PFSK-1 (cell line): ENCODE results near the gene SKAP1.

Experiments
- FOXP2 ChIP-seq: optimal IDR thresholded peaks from 2 replicates; pipeline ENCODE3; 2011; ENCODE audit warnings: borderline replicate concordance, control low read depth, inconsistent platforms; ENCODE audit not compliant: insufficient read depth; ENCODE audit errors: extremely low read length, extremely low read depth
- POLR2AphosphoS5 ChIP-seq: IDR thresholded peaks from 2 replicates; pipeline ENCODE4 v1.6.1; 2012; ENCODE audit warnings: low read depth, mild to moderate bottlenecking, control low read depth, low read length, moderate library complexity
- SIN3A ChIP-seq: IDR thresholded peaks from 2 replicates; pipeline ENCODE4 v1.6.1; 2012; ENCODE audit warnings: mild to moderate bottlenecking, low read length, moderate library complexity, borderline replicate concordance; ENCODE audit not compliant: insufficient read depth
- TAF1 ChIP-seq: IDR thresholded peaks from 2 replicates; pipeline ENCODE4 v1.6.1; 2012; ENCODE audit warnings: low read length, control low read depth, borderline replicate concordance; ENCODE audit not compliant: insufficient read depth
- TF ChIP-seq, protein P1 (sequence below), 2 experiments: IDR thresholded peaks; 2 replicates each; pipeline versions ENCODE4 v1.6.1 to v1.8.0; 2011 to 2012; ENCODE audit warnings: low read depth in 2 of 2, low read length in 2 of 2, control low read depth in 1 of 2, inconsistent platforms in 1 of 2, mild to moderate bottlenecking in 1 of 2, moderate library complexity in 1 of 2; ENCODE audit not compliant: insufficient read depth in 1 of 2

SKAP1 gene

DNA sequence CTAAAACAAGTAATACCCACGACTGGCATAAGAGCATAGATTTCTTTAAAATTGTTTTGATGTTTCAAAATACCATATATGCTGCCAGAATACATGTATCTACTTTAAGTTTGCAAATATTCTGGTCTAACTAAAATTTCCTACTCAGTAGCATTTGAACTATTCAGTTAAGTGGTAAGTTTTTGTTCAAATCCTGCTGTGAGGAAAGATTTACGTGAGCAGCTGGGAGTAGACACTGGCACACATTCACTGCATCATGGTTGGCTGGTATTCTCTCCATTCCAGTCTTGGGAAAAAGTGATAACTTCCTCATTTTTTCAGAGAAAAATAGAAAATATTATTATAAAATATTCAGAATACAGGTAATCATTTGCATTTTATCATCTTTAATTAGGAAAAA lies 133.6 kb downstream of the SKAP1 start:
- TF ChIP-seq FOXP2 (no peak), TAF1 (no peak), SIN3A (no peak), POLR2AphosphoS5 (no peak)
- TF ChIP-seq, protein P1, sequence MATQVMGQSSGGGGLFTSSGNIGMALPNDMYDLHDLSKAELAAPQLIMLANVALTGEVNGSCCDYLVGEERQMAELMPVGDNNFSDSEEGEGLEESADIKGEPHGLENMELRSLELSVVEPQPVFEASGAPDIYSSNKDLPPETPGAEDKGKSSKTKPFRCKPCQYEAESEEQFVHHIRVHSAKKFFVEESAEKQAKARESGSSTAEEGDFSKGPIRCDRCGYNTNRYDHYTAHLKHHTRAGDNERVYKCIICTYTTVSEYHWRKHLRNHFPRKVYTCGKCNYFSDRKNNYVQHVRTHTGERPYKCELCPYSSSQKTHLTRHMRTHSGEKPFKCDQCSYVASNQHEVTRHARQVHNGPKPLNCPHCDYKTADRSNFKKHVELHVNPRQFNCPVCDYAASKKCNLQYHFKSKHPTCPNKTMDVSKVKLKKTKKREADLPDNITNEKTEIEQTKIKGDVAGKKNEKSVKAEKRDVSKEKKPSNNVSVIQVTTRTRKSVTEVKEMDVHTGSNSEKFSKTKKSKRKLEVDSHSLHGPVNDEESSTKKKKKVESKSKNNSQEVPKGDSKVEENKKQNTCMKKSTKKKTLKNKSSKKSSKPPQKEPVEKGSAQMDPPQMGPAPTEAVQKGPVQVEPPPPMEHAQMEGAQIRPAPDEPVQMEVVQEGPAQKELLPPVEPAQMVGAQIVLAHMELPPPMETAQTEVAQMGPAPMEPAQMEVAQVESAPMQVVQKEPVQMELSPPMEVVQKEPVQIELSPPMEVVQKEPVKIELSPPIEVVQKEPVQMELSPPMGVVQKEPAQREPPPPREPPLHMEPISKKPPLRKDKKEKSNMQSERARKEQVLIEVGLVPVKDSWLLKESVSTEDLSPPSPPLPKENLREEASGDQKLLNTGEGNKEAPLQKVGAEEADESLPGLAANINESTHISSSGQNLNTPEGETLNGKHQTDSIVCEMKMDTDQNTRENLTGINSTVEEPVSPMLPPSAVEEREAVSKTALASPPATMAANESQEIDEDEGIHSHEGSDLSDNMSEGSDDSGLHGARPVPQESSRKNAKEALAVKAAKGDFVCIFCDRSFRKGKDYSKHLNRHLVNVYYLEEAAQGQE (IDR thresholded peaks at IDR 0.05; ENCODE audit: insufficient read depth in 1 of 2, low read depth in 2 of 2, low read length in 2 of 2) = no peak

DNA sequence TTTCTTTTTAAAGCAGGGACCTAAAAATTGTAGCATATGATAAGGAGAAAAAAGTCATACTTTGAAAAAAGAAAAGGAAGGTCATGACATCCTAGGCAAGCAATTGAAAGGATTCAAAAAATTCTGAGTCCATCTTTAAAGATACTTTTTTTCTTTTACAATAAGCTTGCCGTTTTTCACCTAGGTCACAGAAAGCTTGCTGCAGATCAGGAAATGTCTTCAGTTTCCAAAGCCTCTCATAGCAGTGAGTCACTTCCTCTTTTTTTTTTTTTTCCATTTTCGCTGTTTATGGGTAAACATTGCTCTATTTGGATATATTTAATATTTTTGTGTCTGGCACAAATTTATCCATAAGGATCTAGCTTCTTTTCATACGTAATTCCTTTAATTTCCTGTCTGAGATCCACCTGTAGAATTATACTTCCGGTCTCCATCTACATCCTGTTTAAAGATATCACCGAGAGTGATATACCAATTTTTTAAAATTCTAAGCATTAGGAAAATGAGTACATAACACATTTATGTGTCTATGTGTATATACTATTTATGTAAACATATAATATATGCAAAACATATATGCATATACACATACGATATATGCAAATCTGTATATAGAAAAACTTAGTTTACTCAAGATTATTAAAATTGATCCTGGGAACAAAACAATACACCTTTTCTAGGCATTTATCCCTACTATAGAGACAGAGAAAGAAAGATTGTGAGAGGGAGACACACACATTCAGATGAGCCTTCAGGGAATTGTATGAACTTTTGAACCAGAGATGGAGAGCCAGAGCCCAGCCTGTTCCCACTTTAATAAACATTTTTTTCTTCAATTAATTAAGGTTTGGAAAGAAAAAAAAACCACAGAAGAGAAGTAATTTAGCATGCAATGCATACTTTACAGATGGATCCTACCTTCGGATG lies 134.4 kb downstream of the SKAP1 start:
- TF ChIP-seq, protein P1 (IDR thresholded peaks at IDR 0.05; ENCODE audit: insufficient read depth in 1 of 2, low read depth in 2 of 2, low read length in 2 of 2) = no peak
- TF ChIP-seq POLR2AphosphoS5 = no peak
- no peak for TF ChIP-seq TAF1
- TF ChIP-seq SIN3A = no peak
- TF ChIP-seq FOXP2 = no peak

DNA sequence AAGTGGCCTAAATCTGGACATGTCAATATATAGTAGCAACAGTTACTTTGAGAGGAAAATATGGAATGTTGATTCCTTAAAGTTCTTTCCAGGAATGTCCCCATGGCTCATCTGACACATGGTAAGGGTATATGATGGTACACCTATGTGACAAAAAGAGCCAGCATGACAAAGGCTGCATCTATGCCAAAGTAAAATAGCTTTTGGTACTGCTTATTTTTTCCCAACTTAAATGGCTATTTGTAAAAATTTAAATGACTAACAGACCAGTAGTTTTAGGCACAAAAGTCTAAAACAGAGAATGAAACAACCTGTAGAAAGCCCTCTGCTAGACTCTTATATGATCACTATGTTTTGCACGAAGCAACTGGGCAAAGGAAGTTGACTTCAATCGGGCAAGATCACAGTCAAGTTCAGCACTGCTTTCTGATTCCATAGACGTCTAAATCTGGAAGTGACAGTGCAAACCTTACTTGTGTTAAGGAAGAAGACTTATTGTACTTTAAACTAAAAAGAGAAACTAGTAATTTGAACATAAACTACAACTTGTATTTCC lies 135.1 kb downstream of the SKAP1 start:
- TF ChIP-seq, protein P1 (IDR thresholded peaks at IDR 0.05; ENCODE audit: insufficient read depth in 1 of 2, low read depth in 2 of 2, low read length in 2 of 2) = no peak
- TF ChIP-seq POLR2AphosphoS5 (no peak), TAF1 (no peak), SIN3A (no peak), FOXP2 (no peak)

DNA sequence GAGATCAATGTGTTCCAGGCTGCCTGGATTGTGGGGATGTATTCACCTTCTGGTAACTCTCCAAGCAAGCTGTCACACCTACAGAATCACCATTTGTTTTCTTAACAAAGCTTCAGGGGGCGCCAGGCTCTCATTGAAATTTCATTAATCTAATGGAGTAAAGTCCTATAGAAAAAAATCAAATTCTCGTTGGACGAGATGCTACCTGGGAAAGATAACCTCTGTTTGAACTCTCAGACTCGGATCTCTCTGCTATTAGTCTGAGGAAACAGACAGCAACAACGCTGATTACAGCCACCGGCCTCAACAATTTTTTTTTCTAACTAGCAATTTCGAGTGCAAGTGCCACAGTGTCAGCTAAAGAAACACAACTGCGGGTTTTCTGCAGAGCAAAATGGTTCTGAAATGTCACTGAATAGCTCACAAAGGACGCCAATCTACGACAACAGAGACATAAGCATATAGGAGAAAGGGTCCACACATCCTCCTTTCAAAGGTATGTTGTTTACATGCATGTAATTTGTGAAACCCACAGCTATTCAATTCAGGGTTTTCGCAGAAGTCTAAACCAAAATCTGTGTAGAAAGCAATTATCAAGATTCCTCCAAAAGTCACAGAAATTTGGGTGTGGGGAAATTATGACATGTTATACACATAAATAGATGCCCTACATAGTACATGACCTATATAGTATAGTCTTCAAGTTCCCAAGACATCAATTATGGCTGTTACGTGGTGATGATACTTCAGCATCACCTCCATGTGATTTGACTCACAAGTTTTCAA lies 135.8 kb downstream of the SKAP1 start:
- no peak for TF ChIP-seq TAF1
- TF ChIP-seq, protein P1 (IDR thresholded peaks at IDR 0.05; ENCODE audit: insufficient read depth in 1 of 2, low read depth in 2 of 2, low read length in 2 of 2) = no peak
- TF ChIP-seq SIN3A = no peak
- TF ChIP-seq FOXP2 = no peak
- no peak for TF ChIP-seq POLR2AphosphoS5
